Small intestine (tissue), 7 donors: Measurements from ENCODE around the gene IGLON5. TPM values are rescaled to one million over a fixed set of nuclear protein-coding genes. Genes with fewer than 3 reads are reported as not detected.

ENCODE experiments used
- DNase-seq, 2 donors: peaks; one replicate each; pipeline versions ENCODE4 v3.0.0 to v3.0.0-alpha.2; 2013
- FAIRE-seq: peaks from 2 replicates; lab custom pipeline; 2012; peaks lifted over from hg19 to GRCh38; lab: Jason Lieb, UNC
- H3K27ac ChIP-seq, 3 donors: one replicate each; pipeline ENCODE4 v1.5.1; 2013; ENCODE audit warnings: low read length in 2 of 3, mild to moderate bottlenecking in 2 of 3, control low read depth in 1 of 3, inconsistent platforms in 1 of 3, low read depth in 1 of 3, moderate library complexity in 1 of 3
- H3K27me3 ChIP-seq, 3 donors: one replicate each; pipeline ENCODE4 v1.6.1; 2013; ENCODE audit warnings: low read length in 3 of 3, inconsistent platforms in 1 of 3; ENCODE audit not compliant: control insufficient read depth in 3 of 3, insufficient read depth in 3 of 3
- H3K36me3 ChIP-seq, 3 donors: one replicate each; pipeline ENCODE4 v1.6.1; 2013; ENCODE audit warnings: low read length in 3 of 3, inconsistent platforms in 1 of 3, low read depth in 1 of 3, mild to moderate bottlenecking in 1 of 3, moderate library complexity in 1 of 3; ENCODE audit not compliant: control insufficient read depth in 3 of 3, insufficient read depth in 2 of 3
- H3K4me1 ChIP-seq, 3 donors: one replicate each; pipeline ENCODE4 v1.6.1; 2013; ENCODE audit warnings: low read length in 2 of 3, inconsistent platforms in 1 of 3, low read depth in 1 of 3, mild to moderate bottlenecking in 1 of 3, moderate library complexity in 1 of 3; ENCODE audit not compliant: control insufficient read depth in 3 of 3, insufficient read depth in 2 of 3
- H3K4me3 ChIP-seq, 3 donors: one replicate each; pipeline ENCODE4 v1.5.1; 2013; ENCODE audit warnings: low read length in 3 of 3, control low read depth in 1 of 3, inconsistent platforms in 1 of 3, low read depth in 1 of 3, mild to moderate bottlenecking in 1 of 3, moderate library complexity in 1 of 3
- H3K9me3 ChIP-seq, 2 donors: one replicate each; pipeline ENCODE4 v1.6.1; 2013; ENCODE audit warnings: low read depth in 1 of 2, low read length in 1 of 2; ENCODE audit not compliant: control insufficient read depth in 2 of 2, insufficient read depth in 1 of 2
- WGBS, 3 donors: extraction: QIAGEN DNeasy Blood & Tissue Kit; methylation state at CpG; one replicate each; pipeline ENCODE4 v1.1.7; 2013; 5-methylcytosine and 5-hydroxymethylcytosine counted together
- polyA plus RNA-seq, 4 donors: library from polyadenylated mRNA; stranded (reverse) in 3 of 4; unstranded in 1 of 4; fragments of 200-250 nt in 3 of 4; fragments of 120-200 nt in 1 of 4; gene quantifications; one replicate each; pipeline versions ENCODE4 v1.2.1 to v1.2.3, GENCODE V29; 2013
- donor health status: healthy with polysubstance abuse.
- donor health status: control.
- donor health status: control.
- donor health status: Bipolar disorder and iron deficiency.
- donor health status: healthy.

IGLON5 gene
- polyA plus RNA-seq, 4 donors = 1.1 to 1.3 TPM; not detected in 2

DNA sequence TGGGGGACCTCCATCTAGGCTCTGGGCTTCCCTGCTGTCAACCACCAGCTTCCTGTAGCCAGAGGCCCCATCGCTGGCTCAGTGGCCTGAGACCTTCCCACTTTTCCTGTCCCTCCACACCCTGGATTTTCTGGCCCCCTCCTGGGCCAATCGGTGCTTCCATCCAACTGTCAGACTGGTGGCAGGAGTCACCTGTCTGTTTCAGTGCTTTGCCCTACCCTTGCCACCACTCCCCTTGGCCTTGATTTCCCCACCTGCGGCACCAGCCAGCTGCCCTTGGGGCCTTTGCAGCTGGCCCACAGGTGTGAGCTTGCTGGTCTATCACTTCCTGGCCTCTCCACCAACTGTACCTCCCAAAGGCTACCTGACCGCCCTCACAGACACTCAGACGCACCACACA is 18.0 kb downstream of the IGLON5 start:
- WGBS, 3 donors = 78 to 87% (median 87%) methylated on average over 5 of the region's 5 CpGs
- H3K4me3 ChIP-seq = no peak overlapping the region
- H3K4me1 ChIP-seq = peaks cover 0 to 9% (median 0%) of the 10 kb centered on the region in 3 donors
- no peaks in the 10 kb centered on the region for H3K9me3 ChIP-seq
- H3K36me3 ChIP-seq = peaks cover 0 to 5% (median 0%) of the 10 kb centered on the region in 3 donors
- peaks cover 0 to 28% (median 4%) of the 10 kb centered on the region in 3 donors for H3K27me3 ChIP-seq
- no peak overlapping the region for H3K27ac ChIP-seq
- DNase-seq (no peak), FAIRE-seq (no peak)

- H3K27ac ChIP-seq = no peak overlapping the region
- H3K4me3 ChIP-seq = no peak overlapping the region
- peaks cover 0 to 5% (median 0%) of the 10 kb centered on the region in 3 donors for H3K36me3 ChIP-seq
- 93 to 100% (median 98%) methylated on average over 4 of the region's 4 CpGs for WGBS, 3 donors
- DNase-seq = no peak
- FAIRE-seq = no peak
- peaks cover 0 to 9% (median 0%) of the 10 kb centered on the region in 3 donors for H3K4me1 ChIP-seq
- H3K9me3 ChIP-seq = no peaks in the 10 kb centered on the region
- H3K27me3 ChIP-seq = peaks cover 0 to 28% (median 4%) of the 10 kb centered on the region in 3 donors
Observed at GRCh38 chr19:51330366-51330765, 18.9 kb downstream of the IGLON5 start.

DNA sequence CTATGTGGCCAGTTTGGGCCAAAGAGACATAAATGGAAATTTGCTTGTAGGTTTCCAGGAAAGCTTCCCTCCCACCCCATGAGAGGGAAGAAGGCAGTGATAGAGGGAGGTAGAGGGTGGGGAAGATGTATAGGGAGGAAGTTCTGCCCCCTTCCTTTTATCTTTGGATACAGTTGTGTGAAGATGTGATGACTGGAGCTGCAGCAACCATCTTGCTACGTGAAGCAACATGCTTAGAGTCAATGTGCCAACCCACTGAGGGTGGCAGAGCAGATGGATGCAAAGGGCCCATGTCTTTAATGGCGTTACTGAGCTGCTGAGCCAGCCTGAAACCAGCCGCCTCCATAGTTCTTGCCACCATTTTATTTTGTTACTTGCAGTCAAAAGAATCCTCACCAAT is 19.7 kb downstream of the IGLON5 start:
- Histone ChIP-seq H3K4me1 (peaks cover 0 to 9% (median 0%) of the 10 kb centered on the region in 3 donors), H3K27ac (no peak overlapping the region), H3K9me3 (no peaks in the 10 kb centered on the region), H3K4me3 (no peak overlapping the region), H3K36me3 (peaks cover 0 to 5% (median 0%) of the 10 kb centered on the region in 3 donors), H3K27me3 (peaks cover 0 to 21% (median under 1%) of the 10 kb centered on the region in 3 donors)
- 61 to 78% (median 78%) methylated on average over 3 of the region's 3 CpGs for WGBS, 3 donors
- FAIRE-seq = no peak
- DNase-seq = no peak

DNA sequence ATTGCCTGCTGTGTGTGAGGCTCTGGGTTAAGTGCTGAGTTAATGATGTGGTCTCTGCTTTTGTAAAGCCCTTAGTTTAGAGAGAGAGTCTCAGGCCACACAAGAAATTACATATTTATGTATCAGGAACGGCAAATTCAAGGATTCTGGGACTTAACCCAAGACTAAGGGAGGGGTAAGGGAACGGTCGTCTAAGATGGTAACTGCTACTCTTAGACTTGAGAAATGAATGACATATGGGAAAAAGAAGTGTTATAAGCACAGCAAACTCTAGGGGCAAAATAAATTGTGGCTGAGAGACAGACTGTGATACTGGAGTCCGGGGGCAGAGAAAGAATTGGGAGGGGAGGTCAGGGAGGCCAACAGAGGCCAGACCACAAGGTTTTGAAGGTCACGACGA is 20.3 kb downstream of the IGLON5 start:
- WGBS, 3 donors = 85 to 92% (median 90%) methylated on average over 6 of the region's 6 CpGs
- DNase-seq (no peak), FAIRE-seq (no peak)
- Histone ChIP-seq H3K4me3 (no peak overlapping the region), H3K9me3 (no peaks in the 10 kb centered on the region), H3K27ac (no peak overlapping the region), H3K4me1 (peaks cover 0 to 9% (median 0%) of the 10 kb centered on the region in 3 donors), H3K27me3 (peaks cover 0 to 20% (median 0%) of the 10 kb centered on the region in 3 donors), H3K36me3 (peaks cover 0 to 5% (median 0%) of the 10 kb centered on the region in 3 donors)

DNA sequence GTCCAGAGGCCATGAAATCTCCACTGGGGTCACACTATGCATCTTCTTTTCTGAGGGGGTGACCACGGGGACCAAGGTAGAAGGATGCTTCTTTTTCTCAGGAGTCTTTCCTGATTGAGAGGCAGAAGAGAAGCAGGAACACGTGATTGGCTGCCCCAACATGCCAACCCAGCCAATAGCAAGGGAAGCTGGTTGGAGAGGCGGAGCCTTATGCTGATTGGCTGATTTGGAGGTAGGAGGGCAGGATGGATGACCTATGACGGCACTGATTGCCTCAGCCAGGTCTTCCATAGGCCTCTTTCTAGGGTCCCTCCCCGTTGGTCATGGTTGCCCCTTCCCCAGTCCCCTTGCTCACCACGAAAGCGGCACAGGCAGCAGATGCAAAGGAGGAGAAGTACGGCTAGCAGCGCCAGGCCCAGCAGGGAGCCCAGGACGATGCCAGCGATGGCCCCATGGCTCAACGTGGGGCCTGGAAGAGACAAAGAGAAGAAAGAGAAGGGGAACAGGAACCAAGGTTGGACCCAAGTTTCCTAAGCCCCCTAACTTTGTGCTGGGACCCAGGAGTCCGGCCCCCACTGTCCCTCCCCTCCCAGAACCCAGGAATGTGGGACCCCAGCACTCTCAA is 22.5 kb downstream of the IGLON5 start:
- no peak overlapping the region for H3K27ac ChIP-seq
- DNase-seq = no peak
- H3K27me3 ChIP-seq = no peaks in the 10 kb centered on the region
- 90 to 91% (median 90%) methylated on average over 13 of the region's 13 CpGs for WGBS, 3 donors
- peaks cover 0 to 5% (median 0%) of the 10 kb centered on the region in 3 donors for H3K36me3 ChIP-seq
- no peaks in the 10 kb centered on the region for H3K9me3 ChIP-seq
- H3K4me1 ChIP-seq = no peaks in the 10 kb centered on the region
- no peak for FAIRE-seq
- no peak overlapping the region for H3K4me3 ChIP-seq

GRCh38 chr19:51337141-51337860 is 25.9 kb downstream of the IGLON5 start:
- DNase-seq (no peak), FAIRE-seq (no peak)
- Histone ChIP-seq H3K4me3 (no peak overlapping the region), H3K4me1 (peaks cover 0 to 6% (median 5%) of the 10 kb centered on the region in 3 donors), H3K9me3 (no peaks in the 10 kb centered on the region), H3K27me3 (peaks cover 0 to 3% (median 0%) of the 10 kb centered on the region in 3 donors), H3K27ac (no peak overlapping the region), H3K36me3 (peaks cover 0 to under 1% (median 0%) of the 10 kb centered on the region in 3 donors)
- 92 to 95% (median 94%) methylated on average over 13 of the region's 13 CpGs for WGBS, 3 donors

DNA sequence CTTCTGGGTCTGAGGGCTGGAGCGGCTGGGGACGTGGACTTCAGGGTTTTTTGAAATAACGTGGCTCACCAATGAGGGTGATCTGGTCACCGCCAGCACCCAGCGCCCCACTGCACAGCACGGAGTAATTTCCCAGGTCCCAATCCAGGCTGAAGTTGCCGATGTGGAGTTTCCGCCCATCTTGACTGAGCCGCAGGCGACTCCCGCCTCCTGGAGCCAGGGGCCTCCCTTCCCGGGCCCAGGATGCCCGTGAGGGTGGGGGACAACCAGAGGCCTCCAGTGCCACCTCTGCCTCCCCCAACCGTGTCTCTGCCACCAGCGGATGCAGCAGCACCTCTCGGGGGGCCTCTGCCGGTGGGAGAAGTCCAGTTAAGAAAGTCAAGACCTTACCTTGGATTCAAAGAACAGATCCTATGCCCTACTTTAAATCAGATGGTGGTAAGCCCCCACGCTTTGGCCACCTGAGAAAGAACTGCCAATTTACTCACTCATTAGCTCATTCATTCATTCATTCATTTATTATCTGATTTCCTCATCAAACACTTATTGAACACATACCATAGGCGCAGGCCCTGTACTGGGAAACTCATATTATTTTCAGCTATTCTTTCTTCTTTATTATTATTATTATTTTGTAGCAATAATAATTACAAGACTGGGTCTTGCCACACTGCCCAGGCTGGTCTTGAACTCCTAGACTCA is 26.6 kb downstream of the IGLON5 start:
- no peaks in the 10 kb centered on the region for H3K36me3 ChIP-seq
- no peaks in the 10 kb centered on the region for H3K9me3 ChIP-seq
- no peak overlapping the region for H3K4me3 ChIP-seq
- peaks cover 0 to 6% (median 5%) of the 10 kb centered on the region in 3 donors for H3K4me1 ChIP-seq
- no peak overlapping the region for H3K27ac ChIP-seq
- DNase-seq (no peak), FAIRE-seq (no peak)
- WGBS, 3 donors = 80 to 89% (median 87%) methylated on average over 15 to 19 of the region's 19 CpGs
- peaks cover 0 to 3% (median 0%) of the 10 kb centered on the region in 3 donors for H3K27me3 ChIP-seq
